ENCODE measurements around the gene GATA2. TPM values are rescaled to one million over a fixed set of nuclear protein-coding genes. Genes with fewer than 3 reads are reported as not detected.

GATA2 gene
- total RNA-seq, 1 donor from 2014 or later = under 0.01 TPM

- Histone ChIP-seq H3K27me3 (ENCODE audit: control insufficient read depth, insufficient read depth, low read length) (peaks cover 79% of the 10 kb centered on the region), H3K4me3 (ENCODE audit: low read depth, low read length) (peak overlapping the region; percentile 36), H3K36me3 (ENCODE audit: control insufficient read depth, insufficient read depth, low read length) (no peaks in the 10 kb centered on the region)
- DNase-seq (ENCODE audit: low read depth) (no peak), FAIRE-seq (no peak)
- TF ChIP-seq CTCF (IDR thresholded peaks at IDR 0.05; ENCODE audit: insufficient read depth, low read length, severe bottlenecking) = no peak
Measured at GRCh38 chr3:128488991-128489673, 3.9 kb downstream of the GATA2 start.

- TF ChIP-seq CTCF (IDR thresholded peaks at IDR 0.05; ENCODE audit: insufficient read depth, low read length, severe bottlenecking) = no peak
Measured at GRCh38 chr3:128488636-128488990, 4.4 kb downstream of the GATA2 start.

GRCh38 chr3:128487813-128488635 lies 5.0 kb downstream of the GATA2 start:
- peaks cover 83% of the 10 kb centered on the region for H3K27me3 ChIP-seq (ENCODE audit: control insufficient read depth, insufficient read depth, low read length)
- H3K36me3 ChIP-seq (ENCODE audit: control insufficient read depth, insufficient read depth, low read length) = no peaks in the 10 kb centered on the region
- DNase-seq (ENCODE audit: low read depth) (peak; percentile 35), FAIRE-seq (no peak)
- H3K4me3 ChIP-seq (ENCODE audit: low read depth, low read length) = no peak overlapping the region
- no peak for TF ChIP-seq CTCF (IDR thresholded peaks at IDR 0.05; ENCODE audit: insufficient read depth, low read length, severe bottlenecking)

More at GRCh38 chr3:128488636-128488990, 4.4 kb downstream of the GATA2 start:
- Histone ChIP-seq H3K27me3 (ENCODE audit: control insufficient read depth, insufficient read depth, low read length) (peaks cover 79% of the 10 kb centered on the region), H3K4me3 (ENCODE audit: low read depth, low read length) (no peak overlapping the region), H3K36me3 (ENCODE audit: control insufficient read depth, insufficient read depth, low read length) (no peaks in the 10 kb centered on the region)
- DNase-seq (ENCODE audit: low read depth) = no peak
- FAIRE-seq = no peak

- H3K36me3 ChIP-seq (ENCODE audit: control insufficient read depth, insufficient read depth, low read length) = no peaks in the 10 kb centered on the region
- no peak for TF ChIP-seq CTCF (IDR thresholded peaks at IDR 0.05; ENCODE audit: insufficient read depth, low read length, severe bottlenecking)
- H3K4me3 ChIP-seq (ENCODE audit: low read depth, low read length) = no peak overlapping the region
- peaks cover 83% of the 10 kb centered on the region for H3K27me3 ChIP-seq (ENCODE audit: control insufficient read depth, insufficient read depth, low read length)
- DNase-seq (ENCODE audit: low read depth) (no peak), FAIRE-seq (no peak)
Measured at GRCh38 chr3:128487538-128487812, 5.5 kb downstream of the GATA2 start.

- DNase-seq (ENCODE audit: low read depth) = no peak
- no peaks in the 10 kb centered on the region for H3K36me3 ChIP-seq (ENCODE audit: control insufficient read depth, insufficient read depth, low read length)
- no peak for FAIRE-seq
- H3K4me3 ChIP-seq (ENCODE audit: low read depth, low read length) = peak overlapping the region; percentile 25
- TF ChIP-seq CTCF (IDR thresholded peaks at IDR 0.05; ENCODE audit: insufficient read depth, low read length, severe bottlenecking) = no peak
- H3K27me3 ChIP-seq (ENCODE audit: control insufficient read depth, insufficient read depth, low read length) = peaks cover 83% of the 10 kb centered on the region
Measured at GRCh38 chr3:128486681-128487537, 6.1 kb downstream of the GATA2 start.

Measured in bronchial epithelial cell (primary cell).